ENCODE measurements around the gene RNF213. TPM values are rescaled to one million over a fixed set of nuclear protein-coding genes. Genes with fewer than 3 reads are reported as not detected.
A peak's percentile ranks its signal among the peaks of the same experiment; 100 is the strongest.

RNF213 gene
- total and polyA plus RNA-seq, 10 of the 15 experiments (the other 5 are each of a cell fraction or from before 2014, with no cell fraction given) = 18.6 to 145 (median 65.8) TPM

GRCh38 chr17:80270104-80270503 lies 9.5 kb downstream of the RNF213 start:
- H2AFZ ChIP-seq (ENCODE audit: control insufficient read depth, low read depth, low read length) = no peak overlapping the region
- no peak for DNase-seq (ENCODE audit: low read depth, low spot score)
- no peak for FAIRE-seq
- H3K4me2 ChIP-seq (ENCODE audit: control insufficient read depth, insufficient read depth) = no peak overlapping the region
- ChIA-PET SMC1A (ENCODE audit: uncharacterized antibody, unreplicated experiment) (interaction anchor here (1.1 kb wide), 1 partner anchor 12 kb away, joined by 3 read pairs; no protein-coding TSS in a partner anchor), CTCF (interaction anchor here (1.3 kb wide), 1 partner anchor 74 kb away, joined by 6 read pairs; no protein-coding TSS in a partner anchor), RAD21 (ENCODE audit: unreplicated experiment) (no interaction called here), POLR2A (interaction anchor here (0.6 kb wide), 1 partner anchor 512 kb away, joined by 3 read pairs; no protein-coding TSS in a partner anchor)
- H3K4me1 ChIP-seq (ENCODE audit: control insufficient read depth, insufficient read depth, low read length) = peaks cover 8% of the 10 kb centered on the region
- no peaks in the 10 kb centered on the region for H3K27me3 ChIP-seq (replicated peaks in 1 of 2; ENCODE audit: control insufficient read depth in 2 of 2, insufficient read depth in 2 of 2, low read length in 1 of 2)
- H3K4me3 ChIP-seq = no peak overlapping the region
- H3K9ac ChIP-seq (ENCODE audit: control insufficient read depth, insufficient read depth, low read length) = no peak overlapping the region
- peaks cover 5% of the 10 kb centered on the region for H4K20me1 ChIP-seq (ENCODE audit: control insufficient read depth, insufficient read depth)
- in situ Hi-C loops (cut with MboI) (no loop called here), intact Hi-C loops (cut with micrococcal nuclease; ENCODE audit: unreplicated experiment) (no loop called here)
- no peak for ATAC-seq
- H3K9me3 ChIP-seq (replicated peaks; ENCODE audit: control insufficient read depth, insufficient read depth, low read length) = no peaks in the 10 kb centered on the region; the same call in 2 of the 3 replicates
- no peak overlapping the region for H3K27ac ChIP-seq (ENCODE audit: control insufficient read depth, insufficient read depth)
- WGBS (ENCODE audit: insufficient coverage, insufficient replicate concordance, low lambda C conversion rate, missing lambda C conversion rate) = 97% methylated on average over 10 of the region's 10 CpGs
- H3K36me3 ChIP-seq (ENCODE audit: control insufficient read depth in 2 of 2, insufficient read depth in 2 of 2, low read length in 1 of 2) = peaks cover 16 to 39% of the 10 kb centered on the region in 2 experiments; a peak in 3 of 4 replicates
- TF ChIP-seq POLR2A (IDR thresholded peaks at IDR 0.05; ENCODE audit: low read depth, low read length) = peak; percentile 44
- TF ChIP-seq, protein P1, sequence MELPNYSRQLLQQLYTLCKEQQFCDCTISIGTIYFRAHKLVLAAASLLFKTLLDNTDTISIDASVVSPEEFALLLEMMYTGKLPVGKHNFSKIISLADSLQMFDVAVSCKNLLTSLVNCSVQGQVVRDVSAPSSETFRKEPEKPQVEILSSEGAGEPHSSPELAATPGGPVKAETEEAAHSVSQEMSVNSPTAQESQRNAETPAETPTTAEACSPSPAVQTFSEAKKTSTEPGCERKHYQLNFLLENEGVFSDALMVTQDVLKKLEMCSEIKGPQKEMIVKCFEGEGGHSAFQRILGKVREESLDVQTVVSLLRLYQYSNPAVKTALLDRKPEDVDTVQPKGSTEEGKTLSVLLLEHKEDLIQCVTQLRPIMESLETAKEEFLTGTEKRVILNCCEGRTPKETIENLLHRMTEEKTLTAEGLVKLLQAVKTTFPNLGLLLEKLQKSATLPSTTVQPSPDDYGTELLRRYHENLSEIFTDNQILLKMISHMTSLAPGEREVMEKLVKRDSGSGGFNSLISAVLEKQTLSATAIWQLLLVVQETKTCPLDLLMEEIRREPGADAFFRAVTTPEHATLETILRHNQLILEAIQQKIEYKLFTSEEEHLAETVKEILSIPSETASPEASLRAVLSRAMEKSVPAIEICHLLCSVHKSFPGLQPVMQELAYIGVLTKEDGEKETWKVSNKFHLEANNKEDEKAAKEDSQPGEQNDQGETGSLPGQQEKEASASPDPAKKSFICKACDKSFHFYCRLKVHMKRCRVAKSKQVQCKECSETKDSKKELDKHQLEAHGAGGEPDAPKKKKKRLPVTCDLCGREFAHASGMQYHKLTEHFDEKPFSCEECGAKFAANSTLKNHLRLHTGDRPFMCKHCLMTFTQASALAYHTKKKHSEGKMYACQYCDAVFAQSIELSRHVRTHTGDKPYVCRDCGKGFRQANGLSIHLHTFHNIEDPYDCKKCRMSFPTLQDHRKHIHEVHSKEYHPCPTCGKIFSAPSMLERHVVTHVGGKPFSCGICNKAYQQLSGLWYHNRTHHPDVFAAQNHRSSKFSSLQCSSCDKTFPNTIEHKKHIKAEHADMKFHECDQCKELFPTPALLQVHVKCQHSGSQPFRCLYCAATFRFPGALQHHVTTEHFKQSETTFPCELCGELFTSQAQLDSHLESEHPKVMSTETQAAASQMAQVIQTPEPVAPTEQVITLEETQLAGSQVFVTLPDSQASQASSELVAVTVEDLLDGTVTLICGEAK (IDR thresholded peaks at IDR 0.05; ENCODE audit: borderline replicate concordance) = no peak
- no TSS peak for BruUV-seq (replicated peaks)
- peaks cover 45% of the 10 kb centered on the region for H3K79me2 ChIP-seq (ENCODE audit: control insufficient read depth, insufficient read depth, low read length)

GRCh38 chr17:80270836-80271235 lies 10.2 kb downstream of the RNF213 start:
- intact Hi-C loops (cut with micrococcal nuclease; ENCODE audit: unreplicated experiment) (no loop called here), in situ Hi-C loops (cut with MboI) (no loop called here)
- H3K9ac ChIP-seq (ENCODE audit: control insufficient read depth, insufficient read depth, low read length) = no peak overlapping the region
- WGBS (ENCODE audit: insufficient coverage, insufficient replicate concordance, low lambda C conversion rate, missing lambda C conversion rate) = 85% methylated on average over 4 of the region's 4 CpGs
- H3K27me3 ChIP-seq (replicated peaks in 1 of 2; ENCODE audit: control insufficient read depth in 2 of 2, insufficient read depth in 2 of 2, low read length in 1 of 2) = no peaks in the 10 kb centered on the region
- H2AFZ ChIP-seq (ENCODE audit: control insufficient read depth, low read depth, low read length) = no peak overlapping the region
- ChIA-PET CTCF (interaction anchor here (1.3 kb wide), 1 partner anchor 75 kb away, joined by 6 read pairs; no protein-coding TSS in a partner anchor), RAD21 (ENCODE audit: unreplicated experiment) (no interaction called here), SMC1A (ENCODE audit: uncharacterized antibody, unreplicated experiment) (interaction anchor here (1.1 kb wide), 1 partner anchor 12 kb away, joined by 3 read pairs; no protein-coding TSS in a partner anchor), POLR2A (no interaction called here)
- FAIRE-seq (no peak), ATAC-seq (peak; percentile 85), DNase-seq (ENCODE audit: low read depth, low spot score) (no peak)
- H3K4me2 ChIP-seq (ENCODE audit: control insufficient read depth, insufficient read depth) = no peak overlapping the region
- peaks cover 16 to 36% of the 10 kb centered on the region in 2 experiments; a peak in 3 of 4 replicates for H3K36me3 ChIP-seq (ENCODE audit: control insufficient read depth in 2 of 2, insufficient read depth in 2 of 2, low read length in 1 of 2)
- H3K27ac ChIP-seq (ENCODE audit: control insufficient read depth, insufficient read depth) = no peak overlapping the region
- peaks cover 2% of the 10 kb centered on the region for H4K20me1 ChIP-seq (ENCODE audit: control insufficient read depth, insufficient read depth)
- peaks cover 38% of the 10 kb centered on the region for H3K79me2 ChIP-seq (ENCODE audit: control insufficient read depth, insufficient read depth, low read length)
- TF ChIP-seq KAT2A (conservative IDR thresholded peaks at IDR 0.05; ENCODE audit: control insufficient read depth, low read depth, low read length) (no peak), MXI1 (IDR thresholded peaks at IDR 0.05; ENCODE audit: low read depth, low read length) (no peak), SP1 (IDR thresholded peaks at IDR 0.05; ENCODE audit: low read depth, low read length) (peak; percentile 64), TCF12 (IDR thresholded peaks at IDR 0.05; ENCODE audit: low read depth, low read length) (no peak), ZNF274 (IDR thresholded peaks at IDR 0.05; ENCODE audit: insufficient read depth, insufficient read length) (no peak), FOS (IDR thresholded peaks at IDR 0.05; ENCODE audit: borderline replicate concordance, extremely low read depth, insufficient read length) (peak; percentile 4), BMI1 (IDR thresholded peaks at IDR 0.05; ENCODE audit: borderline replicate concordance) (no peak), POLR2A (IDR thresholded peaks at IDR 0.05; ENCODE audit: low read depth, low read length) (peak; percentile 11; the same call in 1 of the 2 replicates)
- TF ChIP-seq, protein P2, sequence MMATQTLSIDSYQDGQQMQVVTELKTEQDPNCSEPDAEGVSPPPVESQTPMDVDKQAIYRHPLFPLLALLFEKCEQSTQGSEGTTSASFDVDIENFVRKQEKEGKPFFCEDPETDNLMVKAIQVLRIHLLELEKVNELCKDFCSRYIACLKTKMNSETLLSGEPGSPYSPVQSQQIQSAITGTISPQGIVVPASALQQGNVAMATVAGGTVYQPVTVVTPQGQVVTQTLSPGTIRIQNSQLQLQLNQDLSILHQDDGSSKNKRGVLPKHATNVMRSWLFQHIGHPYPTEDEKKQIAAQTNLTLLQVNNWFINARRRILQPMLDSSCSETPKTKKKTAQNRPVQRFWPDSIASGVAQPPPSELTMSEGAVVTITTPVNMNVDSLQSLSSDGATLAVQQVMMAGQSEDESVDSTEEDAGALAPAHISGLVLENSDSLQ (IDR thresholded peaks at IDR 0.05) = peak; percentile 90
- TF ChIP-seq, protein P3, sequence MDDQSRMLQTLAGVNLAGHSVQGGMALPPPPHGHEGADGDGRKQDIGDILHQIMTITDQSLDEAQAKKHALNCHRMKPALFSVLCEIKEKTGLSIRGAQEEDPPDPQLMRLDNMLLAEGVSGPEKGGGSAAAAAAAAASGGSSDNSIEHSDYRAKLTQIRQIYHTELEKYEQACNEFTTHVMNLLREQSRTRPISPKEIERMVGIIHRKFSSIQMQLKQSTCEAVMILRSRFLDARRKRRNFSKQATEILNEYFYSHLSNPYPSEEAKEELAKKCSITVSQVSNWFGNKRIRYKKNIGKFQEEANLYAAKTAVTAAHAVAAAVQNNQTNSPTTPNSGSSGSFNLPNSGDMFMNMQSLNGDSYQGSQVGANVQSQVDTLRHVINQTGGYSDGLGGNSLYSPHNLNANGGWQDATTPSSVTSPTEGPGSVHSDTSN (IDR thresholded peaks at IDR 0.05; ENCODE audit: insufficient replicate concordance, low read depth, low read length) = peak; percentile 80
- H3K4me1 ChIP-seq (ENCODE audit: control insufficient read depth, insufficient read depth, low read length) = peaks cover 3% of the 10 kb centered on the region; the same call in 1 of the 2 replicates
- no peak overlapping the region for H3K4me3 ChIP-seq
- no TSS peak for BruUV-seq (replicated peaks)
- no peaks in the 10 kb centered on the region; the same call in 2 of the 3 replicates for H3K9me3 ChIP-seq (replicated peaks; ENCODE audit: control insufficient read depth, insufficient read depth, low read length)

Data from GM12878 (cell line).